Gastroesophageal sphincter (tissue), 3 donors: ENCODE measurements around the gene PRICKLE1.

Experiments used
- POLR2A ChIP-seq, 2 donors: fragments of 450-650 bp; IDR thresholded peaks; one replicate each; pipeline ENCODE4 v1.6.1; 2017; ENCODE audit warnings: antibody characterized with exemption in 2 of 2, mild to moderate bottlenecking in 2 of 2, moderate library complexity in 1 of 2
- POLR2AphosphoS5 ChIP-seq: sonication (generic); formaldehyde crosslinking; IDR thresholded peaks from one replicate; pipeline ENCODE4 v1.6.1; 2017; ENCODE audit warnings: antibody characterized with exemption
- TF ChIP-seq, protein P1 (sequence below), 4 experiments: fragments of 200-600 bp in 2 of 4; fragments of 450-650 bp in 2 of 4; sonication (generic) in 1 of 4; IDR thresholded peaks; one replicate each; pipeline ENCODE4 v1.5.1; 2017 to 2019; ENCODE audit warnings: antibody characterized with exemption in 4 of 4, mild to moderate bottlenecking in 2 of 4, moderate library complexity in 2 of 4

DNA sequence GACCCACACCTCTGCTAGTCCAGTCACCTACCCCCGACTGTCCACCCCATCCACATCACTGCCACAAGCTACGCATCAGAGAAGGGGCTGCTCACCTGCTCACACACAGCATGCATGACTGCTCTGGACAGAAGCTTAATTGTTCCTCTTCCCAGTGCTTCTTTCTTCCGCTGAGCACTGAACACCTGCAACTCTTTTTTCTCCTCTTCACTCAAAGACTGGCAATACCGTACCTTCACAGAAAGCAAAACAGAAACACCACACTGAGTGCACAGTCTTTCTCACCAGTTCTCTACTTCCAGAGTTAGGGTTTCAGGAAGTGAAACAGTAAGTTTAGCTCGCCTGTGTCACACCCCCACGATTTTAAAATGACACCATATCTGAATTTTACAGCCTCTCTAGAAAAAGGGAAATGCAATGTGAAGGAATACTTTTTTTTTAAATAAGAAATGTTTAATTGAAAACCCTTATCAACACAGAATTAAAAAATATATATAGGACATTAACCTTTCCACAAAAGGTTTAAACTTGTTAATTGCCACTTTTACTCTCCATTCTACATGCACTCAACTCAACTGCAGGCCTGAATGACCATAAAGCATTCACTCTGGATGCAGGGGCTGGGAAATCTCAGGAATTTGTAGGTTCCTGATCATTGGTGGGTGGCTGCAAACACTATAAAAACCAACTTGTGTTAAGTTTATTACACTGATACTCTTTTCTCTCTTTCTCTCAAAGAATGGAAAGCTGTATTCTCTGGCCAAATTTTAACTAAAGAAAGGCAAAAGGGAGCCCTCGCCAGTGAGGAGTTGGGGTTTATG is 120.0 kb downstream of the PRICKLE1 start:
- TF ChIP-seq POLR2AphosphoS5 = no peak
- no peak for TF ChIP-seq POLR2A (IDR thresholded peaks at IDR 0.05)
- TF ChIP-seq, protein P1, sequence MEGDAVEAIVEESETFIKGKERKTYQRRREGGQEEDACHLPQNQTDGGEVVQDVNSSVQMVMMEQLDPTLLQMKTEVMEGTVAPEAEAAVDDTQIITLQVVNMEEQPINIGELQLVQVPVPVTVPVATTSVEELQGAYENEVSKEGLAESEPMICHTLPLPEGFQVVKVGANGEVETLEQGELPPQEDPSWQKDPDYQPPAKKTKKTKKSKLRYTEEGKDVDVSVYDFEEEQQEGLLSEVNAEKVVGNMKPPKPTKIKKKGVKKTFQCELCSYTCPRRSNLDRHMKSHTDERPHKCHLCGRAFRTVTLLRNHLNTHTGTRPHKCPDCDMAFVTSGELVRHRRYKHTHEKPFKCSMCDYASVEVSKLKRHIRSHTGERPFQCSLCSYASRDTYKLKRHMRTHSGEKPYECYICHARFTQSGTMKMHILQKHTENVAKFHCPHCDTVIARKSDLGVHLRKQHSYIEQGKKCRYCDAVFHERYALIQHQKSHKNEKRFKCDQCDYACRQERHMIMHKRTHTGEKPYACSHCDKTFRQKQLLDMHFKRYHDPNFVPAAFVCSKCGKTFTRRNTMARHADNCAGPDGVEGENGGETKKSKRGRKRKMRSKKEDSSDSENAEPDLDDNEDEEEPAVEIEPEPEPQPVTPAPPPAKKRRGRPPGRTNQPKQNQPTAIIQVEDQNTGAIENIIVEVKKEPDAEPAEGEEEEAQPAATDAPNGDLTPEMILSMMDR (IDR thresholded peaks at IDR 0.05) = no peak
